Measurements from ENCODE around the gene MFAP4. TPM values are rescaled to one million over a fixed set of nuclear protein-coding genes. Genes with fewer than 3 reads are reported as not detected.

MFAP4 gene
- total and polyA plus RNA-seq, 9 of the 15 experiments (the other 6 are each of a cell fraction or from before 2014, with no cell fraction given), result 0.07 to 0.24 TPM; not detected in 7

DNA sequence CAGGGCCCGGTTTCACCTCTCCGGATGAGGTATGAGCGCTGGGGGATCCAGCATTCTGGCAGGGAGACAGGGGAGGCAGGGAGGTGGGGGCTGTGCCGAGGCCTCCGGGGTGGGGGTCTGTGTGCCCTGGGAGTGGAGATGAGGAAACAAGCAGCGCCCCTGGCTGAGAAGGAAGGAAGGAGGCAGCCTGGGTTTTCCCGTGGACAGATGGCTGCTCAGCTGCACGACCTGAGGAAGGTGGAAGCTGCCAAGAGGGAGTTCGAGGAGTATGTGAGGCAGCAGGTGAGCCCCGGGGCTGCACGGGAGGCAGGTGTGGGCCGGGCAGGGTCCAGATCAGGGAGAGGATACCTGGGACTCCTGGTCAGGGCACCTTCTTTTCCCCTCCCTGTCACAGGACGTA, 28.3 kb upstream of the MFAP4 start (continued):
- no peak for TF ChIP-seq ETS1 (conservative IDR thresholded peaks at IDR 0.05; ENCODE audit: control insufficient read depth, low read depth, low read length)

DNA sequence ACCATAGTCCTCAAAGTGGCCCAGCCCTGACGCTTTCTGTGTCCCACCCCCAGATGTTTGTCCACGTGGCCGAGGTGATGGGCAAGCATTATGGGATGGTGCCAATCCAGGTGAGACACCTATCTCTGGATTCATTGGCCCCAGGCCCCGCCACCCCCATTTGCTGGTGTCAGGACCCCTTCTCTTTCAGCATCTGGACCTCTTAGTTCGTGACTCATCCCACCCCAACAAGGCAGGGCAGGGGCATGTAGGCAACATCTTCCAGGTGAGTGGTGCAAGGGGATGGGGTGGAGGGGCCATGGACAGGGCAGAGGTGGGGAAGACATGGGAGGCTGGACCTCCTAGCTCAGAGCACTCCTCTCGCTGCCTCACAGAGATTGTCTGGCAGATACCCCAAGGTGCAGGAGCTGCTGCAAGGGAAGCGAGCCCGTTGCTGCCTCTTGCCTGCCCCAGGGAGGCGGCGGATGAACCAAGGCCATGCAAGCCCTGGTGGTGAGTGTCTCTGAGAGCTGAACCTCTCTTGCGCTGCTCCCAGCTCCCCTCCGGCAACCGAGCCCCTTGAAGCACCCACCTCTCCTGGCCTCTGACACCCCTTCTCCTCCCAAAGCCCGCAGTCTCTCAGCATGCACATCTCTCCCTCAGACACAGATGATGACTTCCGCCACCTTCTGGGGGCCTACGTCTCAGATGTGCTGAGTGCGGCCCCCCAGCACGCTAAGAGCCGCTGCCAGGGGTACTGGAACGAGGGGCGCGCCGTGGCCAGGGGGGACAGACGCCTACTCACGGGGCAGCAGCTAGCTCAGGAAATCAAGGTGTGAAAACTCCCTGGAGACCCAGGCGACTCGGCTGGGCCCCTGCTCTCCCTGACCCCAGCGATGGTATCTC, 27.6 kb upstream of the MFAP4 start:
- POLR2A ChIA-PET, result interaction anchor here (0.6 kb wide), 2 partner anchors 22 to 266 kb away, joined by 3 to 4 read pairs; no protein-coding TSS in a partner anchor
- Histone ChIP-seq H3K4me1 (replicated peaks in 1 of 2; ENCODE audit: control insufficient read depth in 2 of 2, insufficient read depth in 2 of 2, low read length in 2 of 2) (no peaks in the 10 kb centered on the region), H3K4me3 (no peak overlapping the region), H3K4me2 (ENCODE audit: insufficient read depth, low read length) (no peak overlapping the region), H3K9me3 (replicated peaks; ENCODE audit: control insufficient read depth, insufficient read depth, low read depth, low read length) (no peaks in the 10 kb centered on the region), H3K27ac (ENCODE audit: extremely low read depth, low read depth, low read length) (no peak overlapping the region), H3K36me3 (ENCODE audit: control insufficient read depth, insufficient read depth, low read length) (no peaks in the 10 kb centered on the region), H4K20me1 (replicated peaks; ENCODE audit: control insufficient read depth, insufficient read depth, low read length) (no peaks in the 10 kb centered on the region), H3K79me2 (ENCODE audit: control insufficient read depth, insufficient read depth, low read length) (no peaks in the 10 kb centered on the region), H3K9ac (ENCODE audit: insufficient read depth in 1 of 2, low read depth in 2 of 2, low read length in 2 of 2) (no peak overlapping the region), H3K9me1 (ENCODE audit: control insufficient read depth, insufficient read depth, low read length) (no peaks in the 10 kb centered on the region), H3K27me3 (ENCODE audit: control insufficient read depth in 2 of 2, insufficient read depth in 2 of 2, low read length in 2 of 2) (peaks cover 5 to 74% of the 10 kb centered on the region in 2 experiments; a peak in 4 of 5 replicates), H2AFZ (ENCODE audit: low read depth, low read length) (no peak overlapping the region)
- intact Hi-C loops (cut with micrococcal nuclease), result no loop called here
- BruUV-seq (replicated peaks), result no TSS peak
- DNase-seq (ENCODE audit: extremely low read depth in 1 of 4, low spot score in 3 of 4) (no peak), FAIRE-seq (no peak), ATAC-seq (no peak)
- WGBS (ENCODE audit: insufficient coverage, low coverage, missing lambda C conversion rate), result 10% methylated on average over 17 of the region's 28 CpGs
- CTCF ChIA-PET (ENCODE audit: low intra/inter-chr PET ratio), result no interaction called here
- in situ Hi-C loops (cut with MboI), result no loop called here
- TF ChIP-seq CEBPZ (IDR thresholded peaks at IDR 0.05; ENCODE audit: borderline replicate concordance, low read depth, low read length), result no peak
- no peak for TF ChIP-seq ZKSCAN1 (IDR thresholded peaks at IDR 0.05; ENCODE audit: low read depth, low read length)
- no peak for TF ChIP-seq CBX3 (IDR thresholded peaks at IDR 0.05; ENCODE audit: borderline replicate concordance in 1 of 2, low read length in 2 of 2)
- no peak for TF ChIP-seq JUN (IDR thresholded peaks at IDR 0.05; ENCODE audit: borderline replicate concordance, low read depth, low read length)
- no peak for TF ChIP-seq JUN (CRISPR knock-in tag; IDR thresholded peaks at IDR 0.05; ENCODE audit: borderline replicate concordance)
- TF ChIP-seq NFIC (IDR thresholded peaks at IDR 0.05), result no peak
- no peak for TF ChIP-seq IRF9 (tag; IDR thresholded peaks at IDR 0.05)
- TF ChIP-seq RBBP5 (IDR thresholded peaks at IDR 0.05; ENCODE audit: borderline replicate concordance, insufficient read depth, low read length, poor library complexity, severe bottlenecking), result no peak
- no peak for TF ChIP-seq NFATC3 (IDR thresholded peaks at IDR 0.05)
- no peak for TF ChIP-seq SP1 (CRISPR knock-in tag; IDR thresholded peaks at IDR 0.05)
- no peak for TF ChIP-seq TEAD4 (IDR thresholded peaks at IDR 0.05; ENCODE audit: low read length)
- no peak for TF ChIP-seq TEAD4 (CRISPR knock-in tag; IDR thresholded peaks at IDR 0.05; ENCODE audit: borderline replicate concordance)
- no peak for TF ChIP-seq SMAD2 (IDR thresholded peaks at IDR 0.05; ENCODE audit: low read depth, low read length)
